GM19099 (cell line): Measurements from ENCODE around the gene DOCK6.

Experiments used
- POLR2A ChIP-seq: IDR thresholded peaks from 3 replicates; pipeline ENCODE4 v1.6.1; 2011; ENCODE audit warnings: low read depth; ENCODE audit not compliant: insufficient read length; ENCODE audit errors: extremely low read depth

The DOCK6 gene, protein sequence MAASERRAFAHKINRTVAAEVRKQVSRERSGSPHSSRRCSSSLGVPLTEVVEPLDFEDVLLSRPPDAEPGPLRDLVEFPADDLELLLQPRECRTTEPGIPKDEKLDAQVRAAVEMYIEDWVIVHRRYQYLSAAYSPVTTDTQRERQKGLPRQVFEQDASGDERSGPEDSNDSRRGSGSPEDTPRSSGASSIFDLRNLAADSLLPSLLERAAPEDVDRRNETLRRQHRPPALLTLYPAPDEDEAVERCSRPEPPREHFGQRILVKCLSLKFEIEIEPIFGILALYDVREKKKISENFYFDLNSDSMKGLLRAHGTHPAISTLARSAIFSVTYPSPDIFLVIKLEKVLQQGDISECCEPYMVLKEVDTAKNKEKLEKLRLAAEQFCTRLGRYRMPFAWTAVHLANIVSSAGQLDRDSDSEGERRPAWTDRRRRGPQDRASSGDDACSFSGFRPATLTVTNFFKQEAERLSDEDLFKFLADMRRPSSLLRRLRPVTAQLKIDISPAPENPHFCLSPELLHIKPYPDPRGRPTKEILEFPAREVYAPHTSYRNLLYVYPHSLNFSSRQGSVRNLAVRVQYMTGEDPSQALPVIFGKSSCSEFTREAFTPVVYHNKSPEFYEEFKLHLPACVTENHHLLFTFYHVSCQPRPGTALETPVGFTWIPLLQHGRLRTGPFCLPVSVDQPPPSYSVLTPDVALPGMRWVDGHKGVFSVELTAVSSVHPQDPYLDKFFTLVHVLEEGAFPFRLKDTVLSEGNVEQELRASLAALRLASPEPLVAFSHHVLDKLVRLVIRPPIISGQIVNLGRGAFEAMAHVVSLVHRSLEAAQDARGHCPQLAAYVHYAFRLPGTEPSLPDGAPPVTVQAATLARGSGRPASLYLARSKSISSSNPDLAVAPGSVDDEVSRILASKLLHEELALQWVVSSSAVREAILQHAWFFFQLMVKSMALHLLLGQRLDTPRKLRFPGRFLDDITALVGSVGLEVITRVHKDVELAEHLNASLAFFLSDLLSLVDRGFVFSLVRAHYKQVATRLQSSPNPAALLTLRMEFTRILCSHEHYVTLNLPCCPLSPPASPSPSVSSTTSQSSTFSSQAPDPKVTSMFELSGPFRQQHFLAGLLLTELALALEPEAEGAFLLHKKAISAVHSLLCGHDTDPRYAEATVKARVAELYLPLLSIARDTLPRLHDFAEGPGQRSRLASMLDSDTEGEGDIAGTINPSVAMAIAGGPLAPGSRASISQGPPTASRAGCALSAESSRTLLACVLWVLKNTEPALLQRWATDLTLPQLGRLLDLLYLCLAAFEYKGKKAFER (N-terminal part only)

DNA sequence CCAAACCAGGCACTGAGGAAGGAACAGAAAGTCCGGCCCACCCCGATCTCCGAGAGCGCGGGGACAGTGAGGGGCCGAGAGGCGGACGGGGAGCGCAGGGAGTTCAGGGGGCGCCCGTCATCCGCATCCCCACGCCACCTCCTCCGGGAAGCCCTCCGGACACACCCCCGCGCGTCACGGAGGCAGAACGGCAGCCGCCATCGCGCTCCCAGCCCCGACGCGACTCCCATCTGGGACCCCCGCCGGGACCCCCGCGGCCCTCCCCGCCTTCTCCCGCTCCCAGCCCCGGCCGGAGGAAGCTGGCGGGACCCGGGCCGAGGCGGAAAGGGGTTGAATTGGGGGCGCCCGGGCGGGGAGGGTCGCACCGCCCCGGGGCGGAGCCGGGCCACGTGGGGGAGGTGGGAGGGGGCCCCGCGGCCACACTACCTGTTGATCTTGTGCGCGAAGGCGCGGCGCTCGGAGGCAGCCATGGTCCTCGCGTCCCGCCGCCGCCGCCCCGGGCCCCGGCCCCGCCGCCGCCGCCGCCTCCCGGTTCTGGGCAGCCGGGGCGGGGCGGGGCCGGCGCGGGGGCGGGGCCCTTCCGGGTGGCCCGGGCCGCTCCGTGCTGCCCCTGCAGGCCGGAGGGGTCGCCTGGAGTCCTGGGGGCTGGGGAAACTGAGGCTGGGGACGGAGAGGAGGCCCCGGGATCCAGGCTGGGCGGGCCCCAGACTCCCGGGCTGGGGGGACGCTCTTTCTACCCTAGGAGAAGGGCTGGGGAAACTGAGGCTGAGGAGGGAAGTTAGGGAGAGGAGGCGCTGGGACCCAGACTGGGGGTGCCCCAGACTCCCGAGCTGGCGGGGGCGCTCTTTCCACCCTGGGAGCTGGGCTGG is at the start of gene DOCK6:
Gene DOCK6, minus strand, starts transcription at position 554 of the 869 bp plus-strand sequence. Its CDS starts 84 bp downstream, at position 470.
- TF ChIP-seq POLR2A: no peak

DNA sequence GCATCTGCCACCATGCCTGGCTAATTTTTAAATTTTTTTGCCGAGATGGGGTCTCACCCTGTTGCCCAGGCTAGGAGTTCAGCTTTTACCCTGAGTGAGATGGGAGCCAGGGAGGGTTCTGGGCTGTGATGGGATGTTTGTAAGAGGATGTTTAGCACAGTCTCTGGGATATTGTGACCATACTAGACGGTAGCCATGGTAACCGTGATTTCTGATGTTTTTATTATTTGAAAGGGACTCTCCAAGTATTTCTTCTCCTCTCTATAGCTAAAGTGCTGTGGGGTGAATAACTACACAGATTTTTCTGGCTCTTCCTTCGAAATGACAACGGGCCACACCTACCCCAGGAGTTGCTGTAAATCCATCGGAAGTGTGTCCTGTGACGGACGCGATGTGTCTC is 44.0 kb upstream of the DOCK6 start:
- no peak for TF ChIP-seq POLR2A

- no peak for TF ChIP-seq POLR2A
These were observed 42.6 kb upstream of the DOCK6 start for GRCh38 chr19:11304936-11305335.

DNA sequence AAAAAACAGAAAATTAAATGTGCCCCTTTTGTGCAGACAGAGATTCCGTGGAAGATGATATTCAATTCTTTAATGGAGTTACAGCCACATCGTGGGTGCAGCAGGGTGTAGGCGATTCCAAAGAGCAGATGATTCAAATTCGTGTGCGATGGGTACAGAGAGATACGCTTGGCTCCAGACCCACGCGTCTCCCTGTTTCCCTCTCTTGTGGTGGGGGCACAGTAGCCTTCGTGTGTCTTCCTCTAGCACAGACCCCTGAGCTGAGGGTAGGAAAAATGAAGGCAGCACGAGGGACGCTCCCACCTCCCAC is 38.4 kb upstream of the DOCK6 start:
- no peak for TF ChIP-seq POLR2A

GRCh38 chr19:11299946-11300810 is 37.9 kb upstream of the DOCK6 start:
- no peak for TF ChIP-seq POLR2A

DNA sequence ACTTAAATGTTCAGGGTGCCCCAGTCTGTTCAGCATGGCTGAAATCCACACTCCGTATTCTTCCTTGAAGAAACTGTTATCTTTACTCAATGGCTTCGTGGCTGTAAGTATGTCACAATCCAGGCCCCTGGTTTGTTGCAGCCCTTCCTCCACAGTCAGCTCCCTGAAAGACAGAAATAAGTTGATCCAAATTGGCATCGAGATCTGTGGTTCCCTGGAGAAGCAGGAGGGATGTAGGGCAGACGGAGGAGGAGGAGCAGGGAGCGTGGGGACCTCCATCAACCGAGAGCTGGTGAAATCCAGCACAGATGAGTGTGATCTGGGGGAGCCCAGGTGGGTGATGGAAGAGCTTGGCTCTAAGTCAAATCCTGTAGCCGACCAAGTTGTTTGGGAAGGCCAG is 33.9 kb upstream of the DOCK6 start:
- TF ChIP-seq POLR2A: no peak

DNA sequence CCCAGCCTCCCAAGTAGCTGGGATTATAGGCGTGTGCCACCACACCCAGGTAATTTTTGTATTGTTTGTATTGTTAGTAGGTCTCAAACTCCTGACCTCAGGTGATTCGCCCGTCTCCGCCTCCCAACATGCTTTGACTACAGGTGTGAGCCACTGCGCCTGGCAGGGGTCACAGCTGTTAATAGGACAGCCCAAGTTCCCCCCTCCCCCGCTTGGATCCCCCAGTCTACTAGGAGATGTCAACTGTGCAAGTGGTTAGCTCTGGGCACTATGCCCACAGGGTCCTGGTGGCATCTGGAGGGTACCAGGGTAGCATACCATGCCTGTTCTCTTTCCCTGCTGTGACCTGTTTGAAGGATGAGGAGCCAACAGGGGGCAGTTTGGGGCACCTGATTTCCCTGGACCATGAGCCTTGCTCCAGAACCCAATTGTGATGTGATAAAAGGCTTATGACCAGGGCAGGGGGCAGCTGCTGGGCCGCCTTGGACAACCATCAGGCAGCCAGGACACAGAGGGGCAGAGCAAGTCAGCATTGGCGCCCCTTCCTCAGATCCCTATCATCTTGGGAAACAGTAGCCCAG is 33.4 kb upstream of the DOCK6 start, which contains the start of gene TSPAN16:
Gene TSPAN16, plus strand, starts transcription at position 496 of the 581 bp plus-strand sequence. CDS start 138 bp downstream, outside the sequence.
- no peak for TF ChIP-seq POLR2A

DNA sequence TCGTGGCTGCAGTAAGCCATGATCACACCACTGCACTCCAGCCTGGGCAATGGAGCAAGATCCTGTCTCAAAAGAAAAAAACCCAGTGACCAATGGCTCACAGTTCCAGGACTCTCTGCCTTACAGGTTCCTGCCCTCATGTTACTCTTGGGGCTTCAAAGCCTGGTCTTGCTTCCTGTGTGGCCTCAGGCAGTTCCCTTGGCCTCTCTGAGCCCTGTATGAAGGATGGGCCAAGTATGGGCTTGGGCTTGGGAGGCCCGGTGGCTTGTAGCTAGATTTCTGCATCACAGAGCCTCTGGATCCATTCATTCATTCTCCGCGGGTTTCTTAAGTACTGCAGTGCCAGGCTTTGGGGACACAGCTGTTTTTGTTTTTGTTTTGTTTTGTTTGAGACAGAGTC is 32.9 kb upstream of the DOCK6 start:
- TF ChIP-seq POLR2A: no peak

- no peak for TF ChIP-seq POLR2A
These were observed 31.4 kb upstream of the DOCK6 start for GRCh38 chr19:11293433-11294389.

GRCh38 chr19:11291991-11292390 is 29.7 kb upstream of the DOCK6 start:
- TF ChIP-seq POLR2A: no peak

GRCh38 chr19:11291415-11291814 is 29.1 kb upstream of the DOCK6 start:
- TF ChIP-seq POLR2A: no peak

DNA sequence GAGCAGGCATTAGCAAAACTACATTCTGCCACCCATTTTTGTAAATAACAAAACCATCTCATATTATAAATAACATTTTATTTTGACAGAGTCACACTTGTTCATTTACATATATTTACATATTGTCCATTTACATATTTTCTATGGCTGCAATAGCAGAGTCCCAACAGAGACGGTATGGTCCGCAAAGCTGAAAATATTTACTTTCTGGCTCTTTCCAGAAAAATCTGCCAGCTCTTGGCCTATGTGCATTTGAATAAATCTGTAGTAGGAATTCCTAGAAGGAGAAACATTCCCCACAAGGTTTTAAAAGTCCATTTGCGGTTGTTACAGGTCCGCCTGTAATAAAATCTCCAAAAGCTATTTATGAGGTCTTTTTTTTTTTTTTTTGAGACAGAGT is 27.9 kb upstream of the DOCK6 start:
- TF ChIP-seq POLR2A: no peak
